H1 (cell line): Measurements from ENCODE around the gene WDR49. TPM values are rescaled to one million over a fixed set of nuclear protein-coding genes. Genes with fewer than 3 reads are reported as not detected.

Source experiments
- CTCF ChIA-PET: fragments of 300-600 bp; sonication (Branson Sonifier 250); formaldehyde crosslinking; loops from one replicate; lab custom pipeline; 2021; ENCODE audit not compliant: partially characterized antibody; lab: Charles Lee
- POLR2A ChIA-PET: fragments of 300-600 bp; sonication (Branson Sonifier 250); formaldehyde crosslinking; loops from one replicate; lab custom pipeline; 2021; ENCODE audit warnings: inconsistent platforms; ENCODE audit not compliant: partially characterized antibody; lab: Charles Lee
- DNase-seq, 2 experiments: peaks; one replicate each; pipeline versions ENCODE4 v3.0.0 to v3.0.0-alpha.2; 2010 to 2022; ENCODE audit warnings: low spot score in 2 of 2, low read depth in 1 of 2, mixed read lengths in 1 of 2
- FAIRE-seq: peaks from 2 replicates; lab custom pipeline; 2011; peaks lifted over from hg19 to GRCh38; lab: Jason Lieb, UNC
- H2AFZ ChIP-seq: 2 replicates; pipeline ENCODE4 v1.8.1; 2012; ENCODE audit warnings: low read length, inconsistent platforms
- H2AK5ac ChIP-seq: 2 replicates; pipeline ENCODE4 v1.6.1; 2013; ENCODE audit warnings: low read depth, low read length
- H2BK120ac ChIP-seq: replicated peaks from 2 replicates; pipeline ENCODE3; 2013; ENCODE audit warnings: low read depth, low read length, inconsistent platforms
- H2BK12ac ChIP-seq: 2 replicates; pipeline ENCODE4 v1.6.1; 2013; ENCODE audit warnings: low read depth, low read length
- H2BK15ac ChIP-seq: 2 replicates; pipeline ENCODE4 v1.6.1; 2013; ENCODE audit warnings: low read length
- H2BK20ac ChIP-seq: 2 replicates; pipeline ENCODE4 v1.6.1; 2013; ENCODE audit warnings: low read length
- H2BK5ac ChIP-seq: 2 replicates; pipeline ENCODE4 v1.6.1; 2013; ENCODE audit warnings: low read depth, low read length
- H3K14ac ChIP-seq: 2 replicates; pipeline ENCODE4 v1.6.1; 2013; ENCODE audit warnings: inconsistent platforms; ENCODE audit not compliant: insufficient read length
- H3K18ac ChIP-seq: 2 replicates; pipeline ENCODE4 v1.6.1; 2013; ENCODE audit warnings: low read length; ENCODE audit errors: extremely low read depth
- H3K23ac ChIP-seq: 2 replicates; pipeline ENCODE4 v1.6.1; 2013; ENCODE audit warnings: inconsistent platforms; ENCODE audit not compliant: insufficient read length
- H3K23me2 ChIP-seq: 2 replicates; pipeline ENCODE4 v1.6.1; 2013; ENCODE audit warnings: low read depth, low read length
- H3K27ac ChIP-seq: 2 replicates; pipeline ENCODE4 v1.6.1; 2011; ENCODE audit warnings: low read depth, low read length, inconsistent platforms
- H3K27me3 ChIP-seq, 4 experiments: replicated peaks in 1 of 4; 1 replicate in 1 of 4; 2 replicates in 3 of 4; pipeline versions ENCODE4 v1.6.1 to v1.8.1; 2011 to 2013; ENCODE audit warnings: low read length in 3 of 4, mild to moderate bottlenecking in 3 of 4, inconsistent platforms in 2 of 4, mixed read lengths in 2 of 4, moderate library complexity in 1 of 4; ENCODE audit not compliant: control insufficient read depth in 3 of 4, insufficient read depth in 3 of 4; ENCODE audit errors: extremely low read depth in 1 of 4
- H3K36me3 ChIP-seq, 4 experiments: 2 replicates each; pipeline versions ENCODE4 v1.6.1 to v1.8.1; 2011 to 2013; ENCODE audit warnings: mild to moderate bottlenecking in 4 of 4, low read length in 3 of 4, moderate library complexity in 2 of 4, control low read depth in 1 of 4, inconsistent platforms in 1 of 4; ENCODE audit not compliant: insufficient read depth in 4 of 4, control insufficient read depth in 2 of 4
- H3K4ac ChIP-seq: replicated peaks from 2 replicates; pipeline ENCODE3; 2013; ENCODE audit warnings: low read length, low read depth, mixed read lengths, inconsistent platforms; ENCODE audit not compliant: insufficient read length
- H3K4me1 ChIP-seq, 4 experiments: replicated peaks in 1 of 4; 1 replicate in 1 of 4; 2 replicates in 3 of 4; pipeline versions ENCODE4 v1.6.1 to v1.8.1; 2011 to 2013; ENCODE audit warnings: low read length in 3 of 4, inconsistent platforms in 2 of 4, mixed read lengths in 1 of 4; ENCODE audit not compliant: insufficient read depth in 4 of 4, control insufficient read depth in 3 of 4
- H3K4me2 ChIP-seq, 2 experiments: 2 replicates each; pipeline versions ENCODE4 v1.6.1 to v1.8.1; 2011 to 2013; ENCODE audit warnings: low read depth in 2 of 2, low read length in 2 of 2, control low read depth in 1 of 2, inconsistent platforms in 1 of 2, mild to moderate bottlenecking in 1 of 2; ENCODE audit not compliant: insufficient read depth in 1 of 2
- H3K4me3 ChIP-seq, 4 experiments: fragments of 200-600, 300-600 bp in 1 of 4; sonication (generic), shearing (Covaris generic), sonication (Bioruptor Twin) in 1 of 4; 2 replicates each; pipeline versions ENCODE4 v1.5.1 to v1.8.1; 2011 to 2016; ENCODE audit warnings: low read length in 4 of 4, low read depth in 3 of 4, control low read depth in 2 of 4, inconsistent platforms in 2 of 4, mild to moderate bottlenecking in 2 of 4, mixed read lengths in 1 of 4, moderate library complexity in 1 of 4; ENCODE audit not compliant: insufficient read depth in 2 of 4; ENCODE audit errors: extremely low read depth in 1 of 4
- H3K56ac ChIP-seq: replicated peaks from 2 replicates; pipeline ENCODE3; 2013; ENCODE audit warnings: low read depth, mild to moderate bottlenecking, mixed read lengths, low read length, inconsistent platforms; ENCODE audit not compliant: insufficient read length
- H3K79me1 ChIP-seq: 2 replicates; pipeline ENCODE4 v1.6.1; 2013; ENCODE audit warnings: low read depth, low read length, control low read depth
- H3K79me2 ChIP-seq, 2 experiments: 2 replicates each; pipeline versions ENCODE4 v1.6.1 to v1.8.1; 2012 to 2013; ENCODE audit warnings: low read length in 2 of 2, mild to moderate bottlenecking in 2 of 2, inconsistent platforms in 1 of 2; ENCODE audit not compliant: insufficient read depth in 2 of 2, control insufficient read depth in 1 of 2
- H3K9ac ChIP-seq, 4 experiments: replicated peaks in 1 of 4; 1 replicate in 1 of 4; 2 replicates in 3 of 4; pipeline versions ENCODE4 v1.6.1 to v1.8.1; 2011 to 2013; ENCODE audit warnings: low read depth in 3 of 4, low read length in 3 of 4, control low read depth in 2 of 4, mild to moderate bottlenecking in 2 of 4, moderate library complexity in 2 of 4, inconsistent platforms in 1 of 4; ENCODE audit errors: extremely low read depth in 1 of 4
- H3K9me3 ChIP-seq, 2 experiments: 2 replicates each; pipeline versions ENCODE4 v1.6.1 to v1.8.1; 2012 to 2013; ENCODE audit warnings: mild to moderate bottlenecking in 2 of 2, moderate library complexity in 2 of 2, control low read depth in 1 of 2, inconsistent platforms in 1 of 2, low read depth in 1 of 2, low read length in 1 of 2, mixed read lengths in 1 of 2; ENCODE audit not compliant: insufficient read depth in 2 of 2
- H4K20me1 ChIP-seq, 2 experiments: replicated peaks in 1 of 2; 2 replicates each; pipeline versions ENCODE3 to v1.8.1; 2011 to 2013; ENCODE audit warnings: inconsistent platforms in 2 of 2, low read length in 2 of 2, mild to moderate bottlenecking in 1 of 2; ENCODE audit not compliant: insufficient read depth in 2 of 2, control insufficient read depth in 1 of 2
- H4K5ac ChIP-seq: 2 replicates; pipeline ENCODE4 v1.6.1; 2013; ENCODE audit warnings: low read length, low read depth, mixed read lengths, inconsistent platforms; ENCODE audit not compliant: insufficient read length
- H4K8ac ChIP-seq: 2 replicates; pipeline ENCODE4 v1.8.0; 2013; ENCODE audit warnings: mild to moderate bottlenecking, moderate library complexity, low read length, inconsistent platforms; ENCODE audit not compliant: insufficient read depth; ENCODE audit errors: extremely low read depth
- H4K91ac ChIP-seq: replicated peaks from 2 replicates; pipeline ENCODE3; 2013; ENCODE audit warnings: low read length, mixed read lengths, inconsistent platforms; ENCODE audit not compliant: insufficient read length
- JUN ChIP-seq: IDR thresholded peaks from 2 replicates; pipeline ENCODE4 v1.6.1; 2011; ENCODE audit warnings: low read depth, mild to moderate bottlenecking, improper control_type of control experiment, low read length
- MAX ChIP-seq: IDR thresholded peaks from 2 replicates; pipeline ENCODE4 v1.6.1; 2012; ENCODE audit warnings: inconsistent platforms
- SIX5 ChIP-seq: IDR thresholded peaks from 2 replicates; pipeline ENCODE4 v1.6.1; 2011; ENCODE audit warnings: mild to moderate bottlenecking, low read depth, low read length
- WGBS, 2 experiments: shearing (Covaris generic) in 1 of 2; methylation state at CpG; one replicate each; pipeline versions ENCODE4 v1.1.6 to v1.1.7; 2013 to 2015; ENCODE audit warnings: low lambda C conversion rate in 2 of 2, mixed read lengths in 2 of 2, inconsistent platforms in 1 of 2, low coverage in 1 of 2, missing lambda C conversion rate in 1 of 2; ENCODE audit not compliant: insufficient replicate concordance in 2 of 2, insufficient coverage in 1 of 2, insufficient read length in 1 of 2; ENCODE audit errors: extremely low coverage in 1 of 2, missing lambda C conversion rate in 1 of 2; 5-methylcytosine and 5-hydroxymethylcytosine counted together
- polyA plus RNA-seq, 7 experiments: library from polyadenylated mRNA; depleted of rRNA in 3 of 7; stranded (reverse) in 5 of 7; unstranded in 2 of 7; fragments of >200 nt in 5 of 7; fragments of 200-250 nt in 2 of 7; gene quantifications; 1 replicate in 5 of 7; 2 replicates in 1 of 7; 4 replicates in 1 of 7; pipeline versions ENCODE4 v1.2.1 to v1.2.3, GENCODE V29; 2011 to 2013; ENCODE audit warnings: missing spikeins in 2 of 7, mixed read lengths in 2 of 7
- total RNA-seq: library from RNA; stranded (reverse); fragmentation: NEBNext Ultra II Directional; extraction: Animal tissue kit (Norgen Biotek cat#: 25700); gene quantifications from 2 replicates; pipeline ENCODE4 v1.2.1, GENCODE V29; 2021

The WDR49 gene
- total and polyA plus RNA-seq, 2 of the 8 experiments (the other 6 are each of a cell fraction or from before 2014, with no cell fraction given) = 0.50 to 1.7 TPM

DNA sequence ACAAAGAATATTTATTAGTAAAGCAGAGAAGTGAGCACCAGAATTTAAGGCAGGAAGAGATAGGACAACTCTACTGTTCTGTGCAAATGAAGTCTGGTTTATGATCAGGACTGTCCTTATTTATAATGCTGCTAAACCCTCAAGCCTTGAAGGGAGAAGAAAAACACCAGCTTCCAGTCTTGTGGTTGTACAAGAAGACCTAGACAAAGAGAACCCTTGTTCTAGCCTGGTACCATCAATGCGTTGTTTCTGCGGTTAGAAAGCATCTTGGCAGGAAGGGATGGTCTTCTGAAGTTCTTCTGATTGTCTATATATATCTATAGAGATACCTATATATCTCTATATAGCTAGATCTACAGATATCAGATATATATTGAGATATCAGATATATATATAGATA lies 47.2 kb upstream of the WDR49 start:
- Histone ChIP-seq H3K9me3 (no peaks in the 10 kb centered on the region), H3K14ac (no peak overlapping the region), H2BK15ac (no peak overlapping the region), H2BK12ac (no peak overlapping the region), H3K4me1 (no peaks in the 10 kb centered on the region), H3K23me2 (no peaks in the 10 kb centered on the region), H2BK20ac (no peak overlapping the region), H3K56ac (no peak overlapping the region), H4K8ac (no peak overlapping the region), H3K27ac (no peak overlapping the region), H3K4ac (no peak overlapping the region), H3K9ac (no peak overlapping the region), H2AFZ (no peak overlapping the region), H3K27me3 (peaks cover 0 to 1% (median 0%) of the 10 kb centered on the region in 4 experiments; a peak in 1 of 7 replicates), H3K79me2 (peaks cover 0 to 12% of the 10 kb centered on the region in 2 experiments; a peak in 2 of 4 replicates), H3K4me2 (no peak overlapping the region), H2BK5ac (no peak overlapping the region), H3K79me1 (no peaks in the 10 kb centered on the region), H3K4me3 (no peak overlapping the region), H2BK120ac (no peak overlapping the region), H4K5ac (no peak overlapping the region), H3K18ac (no peak overlapping the region), H4K20me1 (no peaks in the 10 kb centered on the region), H4K91ac (no peak overlapping the region), H3K36me3 (peaks cover 0 to 31% (median 3%) of the 10 kb centered on the region in 4 experiments; a peak in 1 of 8 replicates), H3K23ac (no peak overlapping the region), H2AK5ac (no peak overlapping the region)
- ChIA-PET POLR2A (no interaction called here), CTCF (no interaction called here)
- WGBS, 2 experiments = 97% methylated on average over 2 of the region's 2 CpGs; no CpG with 5 or more reads in 1 of the 2 experiments
- FAIRE-seq (no peak), DNase-seq (no peak)
- TF ChIP-seq SIX5 (no peak), JUN (no peak), MAX (no peak)
